Measurements from ENCODE around the gene ATP6V0C.
A peak's percentile ranks its signal among the peaks of the same experiment; 100 is the strongest.

Gene ATP6V0C

GRCh38 chr16:2470234-2470601, 43.5 kb upstream of the ATP6V0C start:
- Histone ChIP-seq H3K4me1 (ENCODE audit: control insufficient read depth in 5 of 5, insufficient read depth in 5 of 5, low read length in 5 of 5) (peaks cover 0 to 68% (median 50%) of the 10 kb centered on the region in 5 donors), H3K9ac (ENCODE audit: low read length in 5 of 5) (no peak overlapping the region), H3K27me3 (ENCODE audit: control insufficient read depth in 5 of 5, insufficient read depth in 4 of 5, low read length in 5 of 5) (peaks cover 0 to 35% (median 18%) of the 10 kb centered on the region in 5 donors), H3K27ac (ENCODE audit: low read depth, low read length) (peak overlapping the region; percentile 41), H3K4me3 (ENCODE audit: low read depth in 1 of 5, low read length in 5 of 5) (no peak overlapping the region), H3K36me3 (ENCODE audit: control insufficient read depth in 5 of 5, insufficient read depth in 5 of 5, low read length in 5 of 5) (no peaks in the 10 kb centered on the region), H3K9me3 (ENCODE audit: control insufficient read depth in 5 of 5, low read length in 5 of 5) (no peaks in the 10 kb centered on the region)

DNA sequence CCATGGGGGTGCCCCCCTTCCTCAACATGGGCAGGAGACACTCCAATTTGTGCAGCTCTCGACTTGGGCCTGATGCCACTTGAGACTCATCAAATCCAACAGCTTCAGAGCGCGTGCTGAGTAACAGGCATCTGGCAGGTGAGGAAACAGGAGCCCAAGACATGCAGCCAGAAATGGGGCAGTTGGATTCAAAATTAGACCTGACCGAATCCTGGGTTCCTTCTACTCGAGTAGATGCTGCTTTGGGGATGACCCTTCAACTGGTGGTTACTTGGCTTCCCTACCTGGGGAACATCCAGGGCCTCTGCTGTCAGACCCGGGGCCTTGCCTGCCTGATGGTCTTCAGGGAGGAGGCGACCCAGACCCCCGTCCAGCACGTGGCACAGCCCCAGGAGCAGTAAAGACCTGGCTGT, 43.1 kb upstream of the ATP6V0C start:
- Histone ChIP-seq H3K4me1 (ENCODE audit: control insufficient read depth in 5 of 5, insufficient read depth in 5 of 5, low read length in 5 of 5) (peaks cover 0 to 71% (median 53%) of the 10 kb centered on the region in 5 donors), H3K27ac (ENCODE audit: low read depth, low read length) (no peak overlapping the region), H3K4me3 (ENCODE audit: low read depth in 1 of 5, low read length in 5 of 5) (no peak overlapping the region), H3K9ac (ENCODE audit: low read length in 5 of 5) (no peak overlapping the region), H3K27me3 (ENCODE audit: control insufficient read depth in 5 of 5, insufficient read depth in 4 of 5, low read length in 5 of 5) (peaks cover 0 to 35% (median 18%) of the 10 kb centered on the region in 5 donors), H3K36me3 (ENCODE audit: control insufficient read depth in 5 of 5, insufficient read depth in 5 of 5, low read length in 5 of 5) (no peaks in the 10 kb centered on the region), H3K9me3 (ENCODE audit: control insufficient read depth in 5 of 5, low read length in 5 of 5) (no peaks in the 10 kb centered on the region)

DNA sequence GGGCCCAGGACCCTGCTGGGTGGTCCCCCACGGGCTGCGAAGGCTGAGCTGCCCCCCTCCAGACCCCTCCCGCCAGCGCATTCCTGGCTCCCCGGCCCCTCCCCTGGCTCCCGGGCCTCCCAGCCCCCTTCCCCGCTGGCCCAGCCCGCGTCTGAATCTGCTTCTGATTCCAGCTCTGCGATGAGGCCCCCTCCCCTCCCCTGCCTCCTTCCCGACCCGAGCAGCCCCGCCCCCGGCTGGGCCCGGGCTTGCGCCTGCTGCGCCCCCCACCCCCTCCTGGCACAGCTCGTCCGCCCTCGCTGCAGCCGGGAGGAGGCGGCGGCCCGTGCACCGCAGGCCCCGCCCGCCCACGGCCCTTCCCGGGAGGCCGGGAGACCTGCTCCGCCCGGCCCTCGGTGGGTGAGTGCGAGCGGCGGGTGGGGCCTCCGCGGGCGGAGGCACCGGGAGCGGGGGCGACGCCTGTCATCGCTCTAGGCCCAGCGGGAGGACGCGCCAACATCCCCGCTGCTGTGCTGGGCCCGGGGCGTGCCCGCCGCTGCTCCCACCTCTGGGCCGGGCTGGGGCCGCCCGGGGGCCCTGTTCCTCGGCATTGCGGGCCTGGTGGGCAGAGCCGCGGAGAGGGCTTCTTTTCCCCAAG, 42.6 kb upstream of the ATP6V0C start, which contains the start of gene NTN3:
NTN3 (plus strand) TSS at position 282 of the 637 bp plus-strand sequence. CDS start 405 bp downstream, outside the sequence.
- H3K9ac ChIP-seq (ENCODE audit: low read length in 5 of 5): no peak within 1 kb of the TSS
- peaks cover 3 to 77% (median 59%) of the 10 kb centered on the region in 5 donors for H3K4me1 ChIP-seq (ENCODE audit: control insufficient read depth in 5 of 5, insufficient read depth in 5 of 5, low read length in 5 of 5)
- no peaks in the 10 kb centered on the region for H3K36me3 ChIP-seq (ENCODE audit: control insufficient read depth in 5 of 5, insufficient read depth in 5 of 5, low read length in 5 of 5)
- H3K4me3 ChIP-seq (ENCODE audit: low read depth in 1 of 5, low read length in 5 of 5): peak within 1 kb of the TSS in 1 of 5 donors; percentile 30
- peak within 1 kb of the TSS; percentile 41 for H3K27ac ChIP-seq (ENCODE audit: low read depth, low read length)
- no peaks in the 10 kb centered on the region for H3K9me3 ChIP-seq (ENCODE audit: control insufficient read depth in 5 of 5, low read length in 5 of 5)
- H3K27me3 ChIP-seq (ENCODE audit: control insufficient read depth in 5 of 5, insufficient read depth in 4 of 5, low read length in 5 of 5): peaks cover 0 to 35% (median 18%) of the 10 kb centered on the region in 5 donors

- H3K36me3 ChIP-seq (ENCODE audit: control insufficient read depth in 5 of 5, insufficient read depth in 5 of 5, low read length in 5 of 5): no peaks in the 10 kb centered on the region
- H3K4me1 ChIP-seq (ENCODE audit: control insufficient read depth in 5 of 5, insufficient read depth in 5 of 5, low read length in 5 of 5): peaks cover 3 to 77% (median 62%) of the 10 kb centered on the region in 5 donors
- no peaks in the 10 kb centered on the region for H3K9me3 ChIP-seq (ENCODE audit: control insufficient read depth in 5 of 5, low read length in 5 of 5)
- peaks cover 0 to 35% (median 18%) of the 10 kb centered on the region in 5 donors for H3K27me3 ChIP-seq (ENCODE audit: control insufficient read depth in 5 of 5, insufficient read depth in 4 of 5, low read length in 5 of 5)
- H3K27ac ChIP-seq (ENCODE audit: low read depth, low read length): no peak overlapping the region
- peak overlapping the region in 1 of 5 donors; percentile 30 for H3K4me3 ChIP-seq (ENCODE audit: low read depth in 1 of 5, low read length in 5 of 5)
- no peak overlapping the region for H3K9ac ChIP-seq (ENCODE audit: low read length in 5 of 5)
These were observed 41.9 kb upstream of the ATP6V0C start for GRCh38 chr16:2471653-2472487.

- no peaks in the 10 kb centered on the region for H3K9me3 ChIP-seq (ENCODE audit: control insufficient read depth in 5 of 5, low read length in 5 of 5)
- no peak overlapping the region for H3K9ac ChIP-seq (ENCODE audit: low read length in 5 of 5)
- no peak overlapping the region for H3K27ac ChIP-seq (ENCODE audit: low read depth, low read length)
- peaks cover 3 to 72% (median 59%) of the 10 kb centered on the region in 5 donors for H3K4me1 ChIP-seq (ENCODE audit: control insufficient read depth in 5 of 5, insufficient read depth in 5 of 5, low read length in 5 of 5)
- peaks cover 0 to 35% (median 18%) of the 10 kb centered on the region in 5 donors for H3K27me3 ChIP-seq (ENCODE audit: control insufficient read depth in 5 of 5, insufficient read depth in 4 of 5, low read length in 5 of 5)
- no peak overlapping the region for H3K4me3 ChIP-seq (ENCODE audit: low read depth in 1 of 5, low read length in 5 of 5)
- no peaks in the 10 kb centered on the region for H3K36me3 ChIP-seq (ENCODE audit: control insufficient read depth in 5 of 5, insufficient read depth in 5 of 5, low read length in 5 of 5)
These were observed 41.3 kb upstream of the ATP6V0C start for GRCh38 chr16:2472488-2472864.

GRCh38 chr16:2472885-2473445, 40.8 kb upstream of the ATP6V0C start:
- Histone ChIP-seq H3K36me3 (ENCODE audit: control insufficient read depth in 5 of 5, insufficient read depth in 5 of 5, low read length in 5 of 5) (no peaks in the 10 kb centered on the region), H3K9me3 (ENCODE audit: control insufficient read depth in 5 of 5, low read length in 5 of 5) (no peaks in the 10 kb centered on the region), H3K27ac (ENCODE audit: low read depth, low read length) (no peak overlapping the region), H3K4me1 (ENCODE audit: control insufficient read depth in 5 of 5, insufficient read depth in 5 of 5, low read length in 5 of 5) (peaks cover 3 to 67% (median 58%) of the 10 kb centered on the region in 5 donors), H3K4me3 (ENCODE audit: low read depth in 1 of 5, low read length in 5 of 5) (peak overlapping the region in 2 of 5 donors; percentile 8 to 77), H3K9ac (ENCODE audit: low read length in 5 of 5) (no peak overlapping the region), H3K27me3 (ENCODE audit: control insufficient read depth in 5 of 5, insufficient read depth in 4 of 5, low read length in 5 of 5) (peaks cover 0 to 35% (median 18%) of the 10 kb centered on the region in 5 donors)

GRCh38 chr16:2473446-2473926, 40.3 kb upstream of the ATP6V0C start:
- Histone ChIP-seq H3K27me3 (ENCODE audit: control insufficient read depth in 5 of 5, insufficient read depth in 4 of 5, low read length in 5 of 5) (peaks cover 0 to 35% (median 18%) of the 10 kb centered on the region in 5 donors), H3K36me3 (ENCODE audit: control insufficient read depth in 5 of 5, insufficient read depth in 5 of 5, low read length in 5 of 5) (no peaks in the 10 kb centered on the region), H3K9ac (ENCODE audit: low read length in 5 of 5) (no peak overlapping the region), H3K27ac (ENCODE audit: low read depth, low read length) (no peak overlapping the region), H3K4me3 (ENCODE audit: low read depth in 1 of 5, low read length in 5 of 5) (peak overlapping the region in 2 of 5 donors; percentile 8 to 77), H3K4me1 (ENCODE audit: control insufficient read depth in 5 of 5, insufficient read depth in 5 of 5, low read length in 5 of 5) (peaks cover 3 to 62% (median 53%) of the 10 kb centered on the region in 5 donors), H3K9me3 (ENCODE audit: control insufficient read depth in 5 of 5, low read length in 5 of 5) (no peaks in the 10 kb centered on the region)

- peaks cover 0 to 30% (median 18%) of the 10 kb centered on the region in 5 donors for H3K27me3 ChIP-seq (ENCODE audit: control insufficient read depth in 5 of 5, insufficient read depth in 4 of 5, low read length in 5 of 5)
- H3K36me3 ChIP-seq (ENCODE audit: control insufficient read depth in 5 of 5, insufficient read depth in 5 of 5, low read length in 5 of 5): peaks cover 0 to under 1% (median 0%) of the 10 kb centered on the region in 5 donors
- H3K9me3 ChIP-seq (ENCODE audit: control insufficient read depth in 5 of 5, low read length in 5 of 5): no peaks in the 10 kb centered on the region
- peak overlapping the region in 4 of 5 donors; percentile 63 to 77 (median 69) for H3K4me3 ChIP-seq (ENCODE audit: low read depth in 1 of 5, low read length in 5 of 5)
- H3K4me1 ChIP-seq (ENCODE audit: control insufficient read depth in 5 of 5, insufficient read depth in 5 of 5, low read length in 5 of 5): peaks cover 3 to 55% (median 46%) of the 10 kb centered on the region in 5 donors
- H3K9ac ChIP-seq (ENCODE audit: low read length in 5 of 5): peak overlapping the region; percentile 16 to 86 (median 72)
- peak overlapping the region; percentile 79 for H3K27ac ChIP-seq (ENCODE audit: low read depth, low read length)
These were observed 39.5 kb upstream of the ATP6V0C start for GRCh38 chr16:2473999-2474876.

- Histone ChIP-seq H3K27ac (ENCODE audit: low read depth, low read length) (peak within 1 kb of the TSS; percentile 79), H3K9me3 (ENCODE audit: control insufficient read depth in 5 of 5, low read length in 5 of 5) (no peaks in the 10 kb centered on the region), H3K4me1 (ENCODE audit: control insufficient read depth in 5 of 5, insufficient read depth in 5 of 5, low read length in 5 of 5) (peaks cover 3 to 49% (median 43%) of the 10 kb centered on the region in 5 donors), H3K36me3 (ENCODE audit: control insufficient read depth in 5 of 5, insufficient read depth in 5 of 5, low read length in 5 of 5) (peaks cover 0 to 3% (median 0%) of the 10 kb centered on the region in 5 donors), H3K9ac (ENCODE audit: low read length in 5 of 5) (peak within 1 kb of the TSS; percentile 16 to 86 (median 72)), H3K27me3 (ENCODE audit: control insufficient read depth in 5 of 5, insufficient read depth in 4 of 5, low read length in 5 of 5) (peaks cover 0 to 24% (median 15%) of the 10 kb centered on the region in 5 donors), H3K4me3 (ENCODE audit: low read depth in 1 of 5, low read length in 5 of 5) (peak within 1 kb of the TSS; percentile 44 to 77 (median 71))
These were observed 38.8 kb upstream of the ATP6V0C start, which contains the start of gene TBC1D24 for GRCh38 chr16:2474877-2475412. Gene TBC1D24 (plus strand): TSS chr16:2475127. CDS start chr16:2496149, 21,022 bp downstream.
